IMR-90 (cell line): Measurements from ENCODE around the gene ZYG11A.

Source experiments
- ELK1 ChIP-seq: fragments of 150-350 bp; IDR thresholded peaks from 2 replicates; pipeline ENCODE4 v1.6.1; 2016; ENCODE audit warnings: low read depth, mild to moderate bottlenecking, low read length, moderate library complexity, borderline replicate concordance
- POLR2A ChIP-seq: IDR thresholded peaks from 2 replicates; pipeline ENCODE4 v1.6.1; 2012; ENCODE audit warnings: mild to moderate bottlenecking, low read depth, low read length
- RCOR1 ChIP-seq: IDR thresholded peaks from 2 replicates; pipeline ENCODE4 v1.6.1; 2012; ENCODE audit warnings: mild to moderate bottlenecking, low read length, improper control_type of control experiment; ENCODE audit not compliant: insufficient replicate concordance

GRCh38 chr1:52795464-52795863 lies 47.1 kb upstream of the ZYG11A start:
- TF ChIP-seq RCOR1 (no peak), ELK1 (no peak), POLR2A (no peak)
